Astrocyte (in vitro differentiated cells and primary cell): ENCODE results near the gene GRIK3. TPM values are rescaled to one million over a fixed set of nuclear protein-coding genes. Genes with fewer than 3 reads are reported as not detected.

Source experiments
- DNase-seq: peaks from one replicate; pipeline ENCODE4 v3.0.0-alpha.2; 2010; ENCODE audit warnings: low read depth
- FAIRE-seq: peaks from 2 replicates; lab custom pipeline; 2011; peaks lifted over from hg19 to GRCh38; lab: Jason Lieb, UNC
- H2AFZ ChIP-seq: 2 replicates; pipeline ENCODE4 v1.6.0; 2012; ENCODE audit warnings: low read depth, low read length, inconsistent platforms
- H3K27ac ChIP-seq: 2 replicates; pipeline ENCODE4 v1.5.1; 2011; ENCODE audit warnings: low read depth, low read length, inconsistent platforms
- H3K27me3 ChIP-seq: 2 replicates; pipeline ENCODE4 v1.6.0; 2011; ENCODE audit warnings: low read length, inconsistent platforms; ENCODE audit not compliant: insufficient read depth
- H3K36me3 ChIP-seq: 2 replicates; pipeline ENCODE4 v1.5.1; 2011; ENCODE audit warnings: low read length, inconsistent platforms; ENCODE audit not compliant: insufficient read depth
- H3K4me1 ChIP-seq: 2 replicates; pipeline ENCODE4 v1.5.1; 2011; ENCODE audit warnings: low read length, inconsistent platforms; ENCODE audit not compliant: insufficient read depth
- H3K4me2 ChIP-seq: 2 replicates; pipeline ENCODE4 v1.6.0; 2012; ENCODE audit warnings: low read length, inconsistent platforms
- H3K4me3 ChIP-seq: 2 replicates; pipeline ENCODE4 v1.5.1; 2011; ENCODE audit warnings: low read depth, mild to moderate bottlenecking, low read length, inconsistent platforms; ENCODE audit not compliant: insufficient read depth
- H3K79me2 ChIP-seq: 2 replicates; pipeline ENCODE4 v1.6.0; 2012; ENCODE audit warnings: mild to moderate bottlenecking, low read length, inconsistent platforms; ENCODE audit not compliant: insufficient read depth
- H3K9ac ChIP-seq: 2 replicates; pipeline ENCODE4 v1.6.0; 2012; ENCODE audit warnings: mild to moderate bottlenecking, low read length, inconsistent platforms
- H3K9me3 ChIP-seq: 2 replicates; pipeline ENCODE4 v1.5.1; 2012; ENCODE audit warnings: low read depth, mild to moderate bottlenecking, low read length, inconsistent platforms; ENCODE audit not compliant: insufficient read depth
- H4K20me1 ChIP-seq: 2 replicates; pipeline ENCODE4 v1.6.0; 2012; ENCODE audit warnings: low read length, inconsistent platforms; ENCODE audit not compliant: insufficient read depth
- H3K27ac Mint-ChIP-seq: one replicate; pipeline ENCODE4 v1.8.0; 2021; ENCODE audit warnings: mild to moderate bottlenecking, mixed read lengths; ENCODE audit not compliant: unreplicated experiment
- H3K27me3 Mint-ChIP-seq: one replicate; pipeline ENCODE4 v1.8.0; 2021; ENCODE audit warnings: low read depth, mixed read lengths; ENCODE audit not compliant: unreplicated experiment
- H3K36me3 Mint-ChIP-seq: one replicate; pipeline ENCODE4 v1.8.0; 2021; ENCODE audit warnings: low read depth, mixed read lengths; ENCODE audit not compliant: unreplicated experiment
- H3K4me1 Mint-ChIP-seq: one replicate; pipeline ENCODE4 v1.8.0; 2021; ENCODE audit warnings: low read depth, mixed read lengths; ENCODE audit not compliant: unreplicated experiment
- H3K4me3 Mint-ChIP-seq: one replicate; pipeline ENCODE4 v1.8.0; 2021; ENCODE audit warnings: mild to moderate bottlenecking, moderate library complexity, mixed read lengths; ENCODE audit not compliant: unreplicated experiment
- H3K9me3 Mint-ChIP-seq: one replicate; pipeline ENCODE4 v1.8.0; 2021; ENCODE audit warnings: mild to moderate bottlenecking, mixed read lengths; ENCODE audit not compliant: unreplicated experiment
- CTCF ChIP-seq: IDR thresholded peaks from 2 replicates; pipeline ENCODE4 v1.5.1; 2011; ENCODE audit warnings: low read depth, mild to moderate bottlenecking, inconsistent platforms, low read length, moderate library complexity; ENCODE audit not compliant: insufficient read depth
- EZH2 ChIP-seq: IDR thresholded peaks from 2 replicates; pipeline ENCODE4 v1.6.1; 2012; ENCODE audit warnings: mild to moderate bottlenecking, low read length, inconsistent platforms; ENCODE audit not compliant: insufficient read depth
- total RNA-seq: library from RNA; stranded (reverse); gene quantifications from 2 replicates; pipeline ENCODE4 v1.2.1, GENCODE V29; 2021

The GRIK3 gene
- total RNA-seq, 1 donor from 2014 or later: 0.16 TPM

- Mint-ChIP-seq H3K4me3 (no peak overlapping the region), H3K27me3 (peaks cover 71% of the 10 kb centered on the region), H3K9me3 (no peaks in the 10 kb centered on the region), H3K27ac (no peak overlapping the region), H3K4me1 (no peaks in the 10 kb centered on the region), H3K36me3 (no peaks in the 10 kb centered on the region)
- Histone ChIP-seq H3K27me3 (no peaks in the 10 kb centered on the region), H3K9me3 (no peaks in the 10 kb centered on the region), H4K20me1 (no peaks in the 10 kb centered on the region), H3K79me2 (no peaks in the 10 kb centered on the region), H3K27ac (no peak overlapping the region), H3K9ac (no peak overlapping the region), H3K4me2 (no peak overlapping the region), H3K36me3 (no peaks in the 10 kb centered on the region), H3K4me1 (no peaks in the 10 kb centered on the region), H3K4me3 (no peak overlapping the region), H2AFZ (no peak overlapping the region)
- no peak for TF ChIP-seq CTCF
- no peak for TF ChIP-seq EZH2
- no peak for FAIRE-seq
- no peak for DNase-seq
Observed at GRCh38 chr1:36859926-36860325, 174.4 kb downstream of the GRIK3 start.

DNA sequence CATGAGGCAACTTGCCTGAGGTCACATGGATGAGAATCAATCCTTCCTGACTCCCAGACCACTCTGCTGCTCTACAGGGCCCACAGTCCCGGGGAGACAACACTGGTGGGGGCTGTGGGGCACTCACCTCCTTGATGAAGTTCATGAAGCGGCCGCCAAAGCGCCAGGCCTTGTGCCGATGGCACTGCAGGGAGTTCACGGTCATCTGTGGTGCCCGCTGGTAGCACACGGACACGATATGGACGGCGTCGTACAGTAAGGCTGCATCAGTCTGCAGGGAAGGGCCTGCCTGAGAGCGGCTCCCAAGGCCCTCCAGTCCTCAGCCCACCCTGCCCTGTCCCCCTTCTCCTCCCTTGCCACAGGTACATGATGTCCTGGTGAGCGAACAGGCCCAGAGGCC is 175.3 kb downstream of the GRIK3 start:
- no peak overlapping the region for H3K4me2 ChIP-seq
- Mint-ChIP-seq H3K27ac (no peak overlapping the region), H3K36me3 (no peaks in the 10 kb centered on the region), H3K27me3 (peaks cover 78% of the 10 kb centered on the region), H3K4me3 (no peak overlapping the region), H3K9me3 (no peaks in the 10 kb centered on the region), H3K4me1 (no peaks in the 10 kb centered on the region)
- H3K79me2 ChIP-seq: no peaks in the 10 kb centered on the region
- FAIRE-seq (no peak), DNase-seq (no peak)
- no peaks in the 10 kb centered on the region for H3K4me1 ChIP-seq
- H3K9me3 ChIP-seq: no peaks in the 10 kb centered on the region
- TF ChIP-seq CTCF: no peak
- no peaks in the 10 kb centered on the region for H3K36me3 ChIP-seq
- no peaks in the 10 kb centered on the region for H4K20me1 ChIP-seq
- H2AFZ ChIP-seq: no peak overlapping the region
- H3K27ac ChIP-seq: no peak overlapping the region
- H3K4me3 ChIP-seq: no peak overlapping the region
- H3K27me3 ChIP-seq: no peaks in the 10 kb centered on the region
- no peak overlapping the region for H3K9ac ChIP-seq

DNA sequence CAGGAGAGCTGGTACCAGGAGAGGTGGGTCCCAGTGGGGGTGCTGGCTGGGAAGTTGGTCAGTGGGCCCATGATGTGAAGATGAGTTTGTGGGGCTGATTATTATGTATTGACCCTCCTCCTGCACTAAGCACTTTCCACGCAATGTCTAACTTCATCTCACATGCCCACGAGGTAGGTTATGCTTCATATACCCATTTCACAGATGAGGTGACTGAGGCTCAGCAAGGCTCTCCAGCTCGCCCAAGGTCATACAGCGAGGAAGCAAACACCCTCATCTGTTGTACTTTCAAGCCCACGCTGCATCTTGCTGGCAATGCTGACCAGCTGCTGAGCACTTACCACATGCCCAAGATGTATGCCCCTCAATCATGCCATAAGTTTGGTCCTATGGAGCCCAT is 175.8 kb downstream of the GRIK3 start:
- no peak overlapping the region for H2AFZ ChIP-seq
- H3K9ac ChIP-seq: no peak overlapping the region
- no peak overlapping the region for H3K4me3 Mint-ChIP-seq
- no peaks in the 10 kb centered on the region for H3K79me2 ChIP-seq
- no peak overlapping the region for H3K4me3 ChIP-seq
- no peak overlapping the region for H3K4me2 ChIP-seq
- no peaks in the 10 kb centered on the region for H3K4me1 ChIP-seq
- no peak overlapping the region for H3K27ac ChIP-seq
- H3K9me3 ChIP-seq: no peaks in the 10 kb centered on the region
- DNase-seq: no peak
- TF ChIP-seq EZH2 (no peak), CTCF (no peak)
- H3K36me3 ChIP-seq: no peaks in the 10 kb centered on the region
- H3K27ac Mint-ChIP-seq: no peak overlapping the region
- no peaks in the 10 kb centered on the region for H4K20me1 ChIP-seq
- H3K4me1 Mint-ChIP-seq: no peaks in the 10 kb centered on the region
- H3K9me3 Mint-ChIP-seq: no peaks in the 10 kb centered on the region
- H3K36me3 Mint-ChIP-seq: no peaks in the 10 kb centered on the region
- H3K27me3 ChIP-seq: no peaks in the 10 kb centered on the region
- peaks cover 75% of the 10 kb centered on the region for H3K27me3 Mint-ChIP-seq
- no peak for FAIRE-seq
